HEK293T (cell line): ENCODE results near the gene AMZ1.

Source experiments
- BHLHE40 ChIP-seq: fragments of 450-650 bp; IDR thresholded peaks from 2 replicates; pipeline ENCODE4 v1.6.1; 2016; ENCODE audit warnings: mild to moderate bottlenecking, moderate library complexity, borderline replicate concordance
- ELF4 ChIP-seq: fragments of 450-650 bp; IDR thresholded peaks from 2 replicates; pipeline ENCODE4 v1.6.1; 2017; ENCODE audit warnings: antibody characterized with exemption
- FOXK2 ChIP-seq: fragments of 450-650 bp; IDR thresholded peaks from 2 replicates; pipeline ENCODE4 v1.6.1; 2016; ENCODE audit warnings: mild to moderate bottlenecking
- FOXM1 ChIP-seq: fragments of 450-650 bp; IDR thresholded peaks from 2 replicates; pipeline ENCODE4 v1.6.1; 2017; ENCODE audit warnings: mild to moderate bottlenecking, borderline replicate concordance
- PKNOX1 ChIP-seq: fragments of 450-650 bp; IDR thresholded peaks from 2 replicates; pipeline ENCODE4 v1.6.1; 2016
- SP1 ChIP-seq: fragments of 450-650 bp; IDR thresholded peaks from 2 replicates; pipeline ENCODE4 v1.6.1; 2017
- SUZ12 ChIP-seq: fragments of 450-650 bp; IDR thresholded peaks from 2 replicates; pipeline ENCODE4 v1.6.1; 2016; ENCODE audit warnings: mild to moderate bottlenecking

- TF ChIP-seq PKNOX1, result no peak; the same call in 1 of the 2 replicates
- no peak for TF ChIP-seq SP1
- TF ChIP-seq SUZ12, result no peak
- TF ChIP-seq FOXM1, result no peak
- TF ChIP-seq BHLHE40, result no peak
- no peak for TF ChIP-seq ELF4
- TF ChIP-seq FOXK2, result no peak
Observed at GRCh38 chr7:2760098-2760889, 72.3 kb downstream of the AMZ1 start.
